Mucosa of stomach (tissue), 1 donor: ENCODE data around the gene CBX8.

Experiments used
- H3K27me3 ChIP-seq: one replicate; pipeline ENCODE4 v1.7.0; 2013; ENCODE audit warnings: mild to moderate bottlenecking, low read length; ENCODE audit not compliant: control insufficient read depth, insufficient read depth
- H3K36me3 ChIP-seq: one replicate; pipeline ENCODE4 v1.7.0; 2013; ENCODE audit warnings: low read length; ENCODE audit not compliant: control insufficient read depth, insufficient read depth
- H3K4me1 ChIP-seq: one replicate; pipeline ENCODE4 v1.7.0; 2013; ENCODE audit warnings: mild to moderate bottlenecking, low read length; ENCODE audit not compliant: control insufficient read depth, insufficient read depth
- H3K4me3 ChIP-seq: one replicate; pipeline ENCODE4 v1.7.0; 2013; ENCODE audit warnings: low read length
- H3K9ac ChIP-seq: one replicate; pipeline ENCODE4 v1.7.0; 2013; ENCODE audit warnings: mild to moderate bottlenecking, low read length, moderate library complexity
- H3K9me3 ChIP-seq: one replicate; pipeline ENCODE4 v1.7.0; 2013; ENCODE audit warnings: mild to moderate bottlenecking, low read length, moderate library complexity; ENCODE audit not compliant: control insufficient read depth
- donor health status: Pancreatic carcinoma.

Gene CBX8

GRCh38 chr17:79788989-79789942 lies 7.6 kb downstream of the CBX8 start:
- Histone ChIP-seq H3K4me3 (no peak overlapping the region), H3K27me3 (peaks cover 82% of the 10 kb centered on the region), H3K9me3 (no peaks in the 10 kb centered on the region), H3K4me1 (peaks cover 25% of the 10 kb centered on the region), H3K9ac (no peak overlapping the region), H3K36me3 (no peaks in the 10 kb centered on the region)

- no peak overlapping the region for H3K4me3 ChIP-seq
- no peaks in the 10 kb centered on the region for H3K9me3 ChIP-seq
- H3K27me3 ChIP-seq: peaks cover 80% of the 10 kb centered on the region
- H3K4me1 ChIP-seq: peaks cover 23% of the 10 kb centered on the region
- no peaks in the 10 kb centered on the region for H3K36me3 ChIP-seq
- H3K9ac ChIP-seq: no peak overlapping the region
Measured at GRCh38 chr17:79788455-79788854, 8.4 kb downstream of the CBX8 start.

- Histone ChIP-seq H3K9ac (no peak overlapping the region), H3K4me3 (no peak overlapping the region), H3K4me1 (peaks cover 17% of the 10 kb centered on the region), H3K36me3 (no peaks in the 10 kb centered on the region), H3K27me3 (peaks cover 70% of the 10 kb centered on the region), H3K9me3 (no peaks in the 10 kb centered on the region)
Measured at GRCh38 chr17:79786930-79787643, 9.8 kb downstream of the CBX8 start.

- H3K9ac ChIP-seq: no peak overlapping the region
- no peaks in the 10 kb centered on the region for H3K9me3 ChIP-seq
- H3K36me3 ChIP-seq: no peaks in the 10 kb centered on the region
- H3K27me3 ChIP-seq: peaks cover 65% of the 10 kb centered on the region
- peaks cover 10% of the 10 kb centered on the region for H3K4me1 ChIP-seq
- H3K4me3 ChIP-seq: no peak overlapping the region
Measured at GRCh38 chr17:79785900-79786810, 10.7 kb downstream of the CBX8 start.

GRCh38 chr17:79785017-79785899 lies 11.6 kb downstream of the CBX8 start:
- H3K4me1 ChIP-seq: peaks cover 4% of the 10 kb centered on the region
- no peaks in the 10 kb centered on the region for H3K36me3 ChIP-seq
- H3K4me3 ChIP-seq: no peak overlapping the region
- H3K9ac ChIP-seq: no peak overlapping the region
- peaks cover 56% of the 10 kb centered on the region for H3K27me3 ChIP-seq
- H3K9me3 ChIP-seq: no peaks in the 10 kb centered on the region

- no peak overlapping the region for H3K4me3 ChIP-seq
- H3K36me3 ChIP-seq: no peaks in the 10 kb centered on the region
- H3K27me3 ChIP-seq: peaks cover 54% of the 10 kb centered on the region
- H3K9me3 ChIP-seq: no peaks in the 10 kb centered on the region
- H3K4me1 ChIP-seq: no peaks in the 10 kb centered on the region
- H3K9ac ChIP-seq: no peak overlapping the region
Measured at GRCh38 chr17:79784353-79785016, 12.4 kb downstream of the CBX8 start.

- H3K9me3 ChIP-seq: no peaks in the 10 kb centered on the region
- H3K36me3 ChIP-seq: no peaks in the 10 kb centered on the region
- H3K4me3 ChIP-seq: no peak overlapping the region
- peaks cover 4% of the 10 kb centered on the region for H3K4me1 ChIP-seq
- H3K9ac ChIP-seq: no peak overlapping the region
- H3K27me3 ChIP-seq: peaks cover 54% of the 10 kb centered on the region
Measured at GRCh38 chr17:79783891-79784290, 13.0 kb downstream of the CBX8 start.

GRCh38 chr17:79781736-79782575 lies 14.9 kb downstream of the CBX8 start:
- H3K9me3 ChIP-seq: no peaks in the 10 kb centered on the region
- H3K27me3 ChIP-seq: peaks cover 55% of the 10 kb centered on the region
- peaks cover 15% of the 10 kb centered on the region for H3K4me1 ChIP-seq
- no peak overlapping the region for H3K9ac ChIP-seq
- H3K4me3 ChIP-seq: no peak overlapping the region
- no peaks in the 10 kb centered on the region for H3K36me3 ChIP-seq

- peaks cover 55% of the 10 kb centered on the region for H3K27me3 ChIP-seq
- no peak overlapping the region for H3K4me3 ChIP-seq
- no peak overlapping the region for H3K9ac ChIP-seq
- H3K9me3 ChIP-seq: no peaks in the 10 kb centered on the region
- no peaks in the 10 kb centered on the region for H3K36me3 ChIP-seq
- peaks cover 16% of the 10 kb centered on the region for H3K4me1 ChIP-seq
Measured at GRCh38 chr17:79781012-79781650, 15.7 kb downstream of the CBX8 start.
